Measurements from ENCODE around the gene TMEM163.

TMEM163 gene

GRCh38 chr2:134717286-134718022, 1.3 kb downstream of the TMEM163 start:
- no peak for DNase-seq (ENCODE audit: low read depth in 1 of 2, low spot score in 1 of 2)
- in situ Hi-C loops (cut with HindIII; ENCODE audit: low pct_unique_long_range_greater_than_20kb, low sequenced_read_pairs), result no loop called here
- no peak for TF ChIP-seq JUND (IDR thresholded peaks at IDR 0.05; ENCODE audit: low read depth)

GRCh38 chr2:134716721-134717243, 2.0 kb downstream of the TMEM163 start:
- in situ Hi-C loops (cut with HindIII; ENCODE audit: low pct_unique_long_range_greater_than_20kb, low sequenced_read_pairs), result no loop called here
- no peak for TF ChIP-seq JUND (IDR thresholded peaks at IDR 0.05; ENCODE audit: low read depth)
- no peak for DNase-seq (ENCODE audit: low read depth in 1 of 2, low spot score in 1 of 2)

- in situ Hi-C loops (cut with HindIII; ENCODE audit: low pct_unique_long_range_greater_than_20kb, low sequenced_read_pairs), result no loop called here
- DNase-seq (ENCODE audit: low read depth in 1 of 2, low spot score in 1 of 2), result no peak
- TF ChIP-seq JUND (IDR thresholded peaks at IDR 0.05; ENCODE audit: low read depth), result no peak
Measured at GRCh38 chr2:134715932-134716643, 2.7 kb downstream of the TMEM163 start.

- in situ Hi-C loops (cut with HindIII; ENCODE audit: low pct_unique_long_range_greater_than_20kb, low sequenced_read_pairs), result no loop called here
- TF ChIP-seq JUND (IDR thresholded peaks at IDR 0.05; ENCODE audit: low read depth), result no peak
- no peak for DNase-seq (ENCODE audit: low read depth in 1 of 2, low spot score in 1 of 2)
Measured at GRCh38 chr2:134714228-134714627, 4.6 kb downstream of the TMEM163 start.

GRCh38 chr2:134713606-134714005, 5.2 kb downstream of the TMEM163 start:
- DNase-seq (ENCODE audit: low read depth in 1 of 2, low spot score in 1 of 2), result no peak
- no peak for TF ChIP-seq JUND (IDR thresholded peaks at IDR 0.05; ENCODE audit: low read depth)
- in situ Hi-C loops (cut with HindIII; ENCODE audit: low pct_unique_long_range_greater_than_20kb, low sequenced_read_pairs), result no loop called here

GRCh38 chr2:134713176-134713575, 5.6 kb downstream of the TMEM163 start:
- DNase-seq (ENCODE audit: low read depth in 1 of 2, low spot score in 1 of 2), result no peak
- in situ Hi-C loops (cut with HindIII; ENCODE audit: low pct_unique_long_range_greater_than_20kb, low sequenced_read_pairs), result no loop called here
- no peak for TF ChIP-seq JUND (IDR thresholded peaks at IDR 0.05; ENCODE audit: low read depth)

GRCh38 chr2:134712736-134713135, 6.1 kb downstream of the TMEM163 start:
- in situ Hi-C loops (cut with HindIII; ENCODE audit: low pct_unique_long_range_greater_than_20kb, low sequenced_read_pairs), result no loop called here
- DNase-seq (ENCODE audit: low read depth in 1 of 2, low spot score in 1 of 2), result no peak
- TF ChIP-seq JUND (IDR thresholded peaks at IDR 0.05; ENCODE audit: low read depth), result no peak

GRCh38 chr2:134712299-134712698, 6.5 kb downstream of the TMEM163 start:
- TF ChIP-seq JUND (IDR thresholded peaks at IDR 0.05; ENCODE audit: low read depth), result no peak
- DNase-seq (ENCODE audit: low read depth in 1 of 2, low spot score in 1 of 2), result no peak
- in situ Hi-C loops (cut with HindIII; ENCODE audit: low pct_unique_long_range_greater_than_20kb, low sequenced_read_pairs), result no loop called here

- no peak for DNase-seq (ENCODE audit: low read depth in 1 of 2, low spot score in 1 of 2)
- no peak for TF ChIP-seq JUND (IDR thresholded peaks at IDR 0.05; ENCODE audit: low read depth)
- in situ Hi-C loops (cut with HindIII; ENCODE audit: low pct_unique_long_range_greater_than_20kb, low sequenced_read_pairs), result no loop called here
Measured at GRCh38 chr2:134711692-134712091, 7.1 kb downstream of the TMEM163 start.

- TF ChIP-seq JUND (IDR thresholded peaks at IDR 0.05; ENCODE audit: low read depth), result no peak
- in situ Hi-C loops (cut with HindIII; ENCODE audit: low pct_unique_long_range_greater_than_20kb, low sequenced_read_pairs), result no loop called here
- DNase-seq (ENCODE audit: low read depth in 1 of 2, low spot score in 1 of 2), result no peak
Measured at GRCh38 chr2:134707330-134707676, 11.5 kb downstream of the TMEM163 start.

GRCh38 chr2:134706587-134707329, 12.0 kb downstream of the TMEM163 start:
- in situ Hi-C loops (cut with HindIII; ENCODE audit: low pct_unique_long_range_greater_than_20kb, low sequenced_read_pairs), result no loop called here
- no peak for DNase-seq (ENCODE audit: low read depth in 1 of 2, low spot score in 1 of 2)
- TF ChIP-seq JUND (IDR thresholded peaks at IDR 0.05; ENCODE audit: low read depth), result no peak

GRCh38 chr2:134705861-134706586, 12.8 kb downstream of the TMEM163 start:
- no peak for TF ChIP-seq JUND (IDR thresholded peaks at IDR 0.05; ENCODE audit: low read depth)
- in situ Hi-C loops (cut with HindIII; ENCODE audit: low pct_unique_long_range_greater_than_20kb, low sequenced_read_pairs), result no loop called here
- DNase-seq (ENCODE audit: low read depth in 1 of 2, low spot score in 1 of 2), result no peak

Measured in T47D (cell line).